Measurements from ENCODE around the gene PLAAT2. TPM values are rescaled to one million over a fixed set of nuclear protein-coding genes. Genes with fewer than 3 reads are reported as not detected.

PLAAT2 gene
- not detected for polyA plus RNA-seq (2012; ENCODE audit: insufficient read length, low read depth)

DNA sequence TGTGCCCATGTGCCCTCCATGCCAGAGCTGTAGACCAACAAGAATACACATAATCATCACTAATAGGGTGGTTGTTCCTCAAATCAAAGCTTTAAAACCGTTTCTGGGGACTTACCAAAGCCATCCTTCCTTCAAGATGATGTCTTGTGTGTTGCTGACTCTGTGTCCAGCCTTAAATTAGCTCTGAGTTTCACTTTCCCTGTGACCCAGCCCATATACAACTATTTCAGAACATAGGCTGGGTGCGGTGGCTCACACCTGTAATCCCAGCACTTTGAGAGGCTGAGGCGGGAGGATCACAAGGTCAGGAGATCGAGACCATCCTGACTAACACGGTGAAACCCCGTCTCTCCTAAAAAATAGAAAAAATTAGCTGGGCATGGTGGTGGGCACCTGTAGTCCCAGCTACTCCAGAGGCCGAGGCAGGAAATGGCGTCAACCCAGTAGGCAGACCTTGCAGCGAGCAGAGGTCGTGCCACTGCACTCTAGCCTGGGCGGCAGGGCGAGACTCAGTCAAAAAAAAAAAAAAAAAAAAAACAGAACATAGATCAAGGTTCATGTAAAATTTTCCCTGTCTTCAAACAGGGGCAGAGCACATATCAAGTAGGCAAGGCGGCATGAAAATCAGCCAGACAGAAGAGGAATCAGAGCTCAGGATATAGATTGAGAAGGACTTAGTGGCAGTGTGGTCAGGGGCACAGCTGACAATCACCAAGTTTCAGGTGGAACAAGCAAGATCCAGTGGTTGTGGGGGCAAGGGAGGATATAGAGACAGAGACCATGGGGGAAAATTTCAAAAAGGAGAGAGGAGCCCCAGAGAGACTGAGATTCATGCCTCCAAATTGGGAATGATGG, at the start of gene PLAAT2:
Gene PLAAT2 (minus strand): TSS at position 179 of the 855 bp plus-strand sequence. CDS start 55 bp downstream, at position 124.
- TF ChIP-seq TAF1 (IDR thresholded peaks at IDR 0.05; ENCODE audit: borderline replicate concordance, insufficient read depth, low read length) (no peak), SIN3A (IDR thresholded peaks at IDR 0.05; ENCODE audit: borderline replicate concordance, insufficient read depth, low read length) (no peak), FOXP2 (optimal IDR thresholded peaks at IDR 0.05; ENCODE audit: borderline replicate concordance, extremely low read depth, extremely low read length, insufficient read depth) (no peak), POLR2AphosphoS5 (IDR thresholded peaks at IDR 0.05; ENCODE audit: low read depth, low read length) (no peak)
- TF ChIP-seq, protein P1, sequence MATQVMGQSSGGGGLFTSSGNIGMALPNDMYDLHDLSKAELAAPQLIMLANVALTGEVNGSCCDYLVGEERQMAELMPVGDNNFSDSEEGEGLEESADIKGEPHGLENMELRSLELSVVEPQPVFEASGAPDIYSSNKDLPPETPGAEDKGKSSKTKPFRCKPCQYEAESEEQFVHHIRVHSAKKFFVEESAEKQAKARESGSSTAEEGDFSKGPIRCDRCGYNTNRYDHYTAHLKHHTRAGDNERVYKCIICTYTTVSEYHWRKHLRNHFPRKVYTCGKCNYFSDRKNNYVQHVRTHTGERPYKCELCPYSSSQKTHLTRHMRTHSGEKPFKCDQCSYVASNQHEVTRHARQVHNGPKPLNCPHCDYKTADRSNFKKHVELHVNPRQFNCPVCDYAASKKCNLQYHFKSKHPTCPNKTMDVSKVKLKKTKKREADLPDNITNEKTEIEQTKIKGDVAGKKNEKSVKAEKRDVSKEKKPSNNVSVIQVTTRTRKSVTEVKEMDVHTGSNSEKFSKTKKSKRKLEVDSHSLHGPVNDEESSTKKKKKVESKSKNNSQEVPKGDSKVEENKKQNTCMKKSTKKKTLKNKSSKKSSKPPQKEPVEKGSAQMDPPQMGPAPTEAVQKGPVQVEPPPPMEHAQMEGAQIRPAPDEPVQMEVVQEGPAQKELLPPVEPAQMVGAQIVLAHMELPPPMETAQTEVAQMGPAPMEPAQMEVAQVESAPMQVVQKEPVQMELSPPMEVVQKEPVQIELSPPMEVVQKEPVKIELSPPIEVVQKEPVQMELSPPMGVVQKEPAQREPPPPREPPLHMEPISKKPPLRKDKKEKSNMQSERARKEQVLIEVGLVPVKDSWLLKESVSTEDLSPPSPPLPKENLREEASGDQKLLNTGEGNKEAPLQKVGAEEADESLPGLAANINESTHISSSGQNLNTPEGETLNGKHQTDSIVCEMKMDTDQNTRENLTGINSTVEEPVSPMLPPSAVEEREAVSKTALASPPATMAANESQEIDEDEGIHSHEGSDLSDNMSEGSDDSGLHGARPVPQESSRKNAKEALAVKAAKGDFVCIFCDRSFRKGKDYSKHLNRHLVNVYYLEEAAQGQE (IDR thresholded peaks at IDR 0.05; ENCODE audit: insufficient read depth in 1 of 2, low read depth in 2 of 2, low read length in 2 of 2), result no peak

- no peak for TF ChIP-seq SIN3A (IDR thresholded peaks at IDR 0.05; ENCODE audit: borderline replicate concordance, insufficient read depth, low read length)
- no peak for TF ChIP-seq FOXP2 (optimal IDR thresholded peaks at IDR 0.05; ENCODE audit: borderline replicate concordance, extremely low read depth, extremely low read length, insufficient read depth)
- TF ChIP-seq POLR2AphosphoS5 (IDR thresholded peaks at IDR 0.05; ENCODE audit: low read depth, low read length), result no peak
- no peak for TF ChIP-seq TAF1 (IDR thresholded peaks at IDR 0.05; ENCODE audit: borderline replicate concordance, insufficient read depth, low read length)
- TF ChIP-seq, protein P1 (IDR thresholded peaks at IDR 0.05; ENCODE audit: insufficient read depth in 1 of 2, low read depth in 2 of 2, low read length in 2 of 2), result no peak
Measured at GRCh38 chr11:63612181-63612580, 49.0 kb upstream of the PLAAT2 start.

DNA sequence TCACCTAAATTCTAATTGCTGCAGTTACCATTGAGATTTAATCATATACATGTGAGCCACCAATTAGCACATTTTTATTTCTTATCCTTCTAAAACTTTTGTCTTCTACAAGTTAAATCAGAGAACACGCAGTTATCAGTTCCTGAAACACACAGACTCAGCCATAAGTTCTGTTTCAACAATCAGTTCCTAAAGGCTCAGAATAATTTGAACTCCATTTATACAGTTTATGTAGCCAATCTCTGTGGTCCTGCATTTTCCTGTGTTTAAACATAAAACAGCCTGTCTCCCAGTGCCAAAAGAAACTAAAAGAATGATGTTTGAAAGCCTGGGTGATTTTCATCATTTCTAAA, 48.2 kb upstream of the PLAAT2 start:
- TF ChIP-seq, protein P1 (IDR thresholded peaks at IDR 0.05; ENCODE audit: insufficient read depth in 1 of 2, low read depth in 2 of 2, low read length in 2 of 2), result no peak
- no peak for TF ChIP-seq FOXP2 (optimal IDR thresholded peaks at IDR 0.05; ENCODE audit: borderline replicate concordance, extremely low read depth, extremely low read length, insufficient read depth)
- TF ChIP-seq POLR2AphosphoS5 (IDR thresholded peaks at IDR 0.05; ENCODE audit: low read depth, low read length), result no peak
- TF ChIP-seq TAF1 (IDR thresholded peaks at IDR 0.05; ENCODE audit: borderline replicate concordance, insufficient read depth, low read length), result no peak
- TF ChIP-seq SIN3A (IDR thresholded peaks at IDR 0.05; ENCODE audit: borderline replicate concordance, insufficient read depth, low read length), result no peak

DNA sequence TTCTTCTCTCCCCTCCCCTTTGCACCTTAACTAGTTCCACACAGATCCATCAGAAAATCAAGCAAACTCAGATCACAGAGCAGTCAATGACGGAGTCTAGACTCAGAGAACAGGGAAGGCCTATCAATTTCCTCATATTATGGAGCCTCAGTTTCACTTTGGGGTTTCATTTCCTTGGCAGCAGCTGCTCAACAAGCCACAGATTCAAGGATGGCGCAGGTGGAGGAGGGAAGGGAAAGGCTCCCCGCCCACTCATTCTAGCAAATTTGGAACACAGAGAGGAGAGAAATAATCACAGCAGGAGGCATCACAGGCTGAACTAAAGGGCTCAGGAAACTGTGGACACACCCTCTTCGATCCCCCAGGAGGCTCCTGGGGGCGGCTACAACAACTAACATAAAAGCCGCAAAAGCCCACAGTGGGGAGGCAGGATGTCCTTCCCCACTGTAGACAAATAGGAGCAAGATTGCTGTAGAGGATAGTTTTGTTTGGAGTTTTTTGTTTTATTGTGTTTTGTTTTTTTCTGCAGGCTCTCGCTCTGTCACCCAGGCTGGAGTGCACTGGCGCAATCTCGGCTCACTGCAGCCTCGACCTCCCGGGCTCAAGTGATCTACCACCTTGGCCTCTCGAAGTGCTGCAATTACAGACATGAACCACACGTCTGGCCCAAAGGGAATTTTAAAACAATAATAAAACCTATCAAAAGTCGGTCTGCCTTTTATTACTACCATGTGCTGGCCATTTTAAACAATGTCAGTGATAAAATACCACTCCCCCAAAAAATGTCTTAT, 47.6 kb upstream of the PLAAT2 start:
- TF ChIP-seq SIN3A (IDR thresholded peaks at IDR 0.05; ENCODE audit: borderline replicate concordance, insufficient read depth, low read length) (no peak), FOXP2 (optimal IDR thresholded peaks at IDR 0.05; ENCODE audit: borderline replicate concordance, extremely low read depth, extremely low read length, insufficient read depth) (no peak), POLR2AphosphoS5 (IDR thresholded peaks at IDR 0.05; ENCODE audit: low read depth, low read length) (no peak), TAF1 (IDR thresholded peaks at IDR 0.05; ENCODE audit: borderline replicate concordance, insufficient read depth, low read length) (no peak)
- TF ChIP-seq, protein P1 (IDR thresholded peaks at IDR 0.05; ENCODE audit: insufficient read depth in 1 of 2, low read depth in 2 of 2, low read length in 2 of 2), result no peak

Data from PFSK-1 (cell line).